Measurements from ENCODE around the gene POP4.

GRCh38 chr19:29569038-29569911 lies 36.8 kb upstream of the POP4 start:
- no peak for TF ChIP-seq CTCF (IDR thresholded peaks at IDR 0.05; ENCODE audit: extremely low read depth in 1 of 2, insufficient read depth in 1 of 2, low read depth in 1 of 2, low read length in 2 of 2)
- no peak for TF ChIP-seq EZH2 (IDR thresholded peaks at IDR 0.05; ENCODE audit: borderline replicate concordance, low read depth, low read length, severe bottlenecking)
- TF ChIP-seq POLR2A (IDR thresholded peaks at IDR 0.05; ENCODE audit: low read depth, low read length) = no peak
